GM13977 (cell line): Measurements from ENCODE around the gene ZFP36L2.

Source experiments
- DNase-seq: peaks from one replicate; pipeline ENCODE4 v3.0.0; 2012; ENCODE audit warnings: low spot score
- in situ Hi-C: fragments of 300-500 bp; cut with MboI; formaldehyde crosslinking; loops from one replicate; pipeline ENCODE4 v1.12.0; 2022; ENCODE audit warnings: low sequenced_read_pairs, low pct_unique_long_range_greater_than_20kb, mixed read lengths, inconsistent platforms; ENCODE audit not compliant: unreplicated experiment
- TF ChIP-seq, protein P1 (sequence below): IDR thresholded peaks from 2 replicates; pipeline ENCODE4 v1.5.1; 2012; ENCODE audit warnings: mild to moderate bottlenecking, control low read depth; ENCODE audit not compliant: insufficient read depth; ENCODE audit errors: extremely low read depth, missing control alignments

The ZFP36L2 gene

DNA sequence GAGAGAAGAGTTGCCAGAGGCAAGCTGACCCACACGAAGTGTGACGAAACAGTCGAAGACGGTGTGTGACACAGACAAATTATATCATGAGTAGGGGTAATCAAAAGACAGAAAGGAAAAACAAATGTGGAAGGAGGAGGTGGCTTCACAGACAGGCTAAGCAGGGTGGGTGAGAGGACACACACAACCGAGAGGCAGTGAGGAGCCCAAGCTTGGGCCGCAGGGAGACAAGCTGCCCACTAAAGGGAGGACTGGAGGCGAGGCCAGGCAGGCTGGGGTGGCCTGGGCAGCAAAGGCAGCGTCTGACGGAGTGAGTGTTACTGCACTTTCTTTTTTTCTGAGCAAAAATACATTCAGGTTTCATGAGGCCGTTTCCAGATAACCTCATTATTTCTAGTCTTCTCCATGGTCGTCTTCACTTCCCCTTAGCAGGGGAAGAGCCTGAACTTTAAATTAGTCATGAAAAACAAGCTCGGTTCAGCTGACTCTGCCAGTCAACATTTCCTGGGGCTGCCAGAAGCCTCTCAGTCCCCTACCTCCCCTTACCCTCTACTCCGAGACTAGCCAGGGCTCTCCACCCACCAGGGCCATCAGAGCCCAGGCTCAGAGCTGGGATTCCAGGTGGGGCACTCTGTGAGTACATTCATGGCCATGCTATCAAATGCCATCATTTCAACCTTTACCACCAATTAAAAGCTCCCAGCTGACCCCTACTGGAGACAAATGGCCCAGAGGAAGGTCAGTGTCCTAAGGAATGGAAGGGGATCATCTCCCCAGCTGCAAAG lies 13.8 kb upstream of the ZFP36L2 start:
- in situ Hi-C loops, result loop anchor here (25.0 kb wide), 1 partner anchor 278 kb away; no protein-coding TSS in a partner anchor
- TF ChIP-seq, protein P1, sequence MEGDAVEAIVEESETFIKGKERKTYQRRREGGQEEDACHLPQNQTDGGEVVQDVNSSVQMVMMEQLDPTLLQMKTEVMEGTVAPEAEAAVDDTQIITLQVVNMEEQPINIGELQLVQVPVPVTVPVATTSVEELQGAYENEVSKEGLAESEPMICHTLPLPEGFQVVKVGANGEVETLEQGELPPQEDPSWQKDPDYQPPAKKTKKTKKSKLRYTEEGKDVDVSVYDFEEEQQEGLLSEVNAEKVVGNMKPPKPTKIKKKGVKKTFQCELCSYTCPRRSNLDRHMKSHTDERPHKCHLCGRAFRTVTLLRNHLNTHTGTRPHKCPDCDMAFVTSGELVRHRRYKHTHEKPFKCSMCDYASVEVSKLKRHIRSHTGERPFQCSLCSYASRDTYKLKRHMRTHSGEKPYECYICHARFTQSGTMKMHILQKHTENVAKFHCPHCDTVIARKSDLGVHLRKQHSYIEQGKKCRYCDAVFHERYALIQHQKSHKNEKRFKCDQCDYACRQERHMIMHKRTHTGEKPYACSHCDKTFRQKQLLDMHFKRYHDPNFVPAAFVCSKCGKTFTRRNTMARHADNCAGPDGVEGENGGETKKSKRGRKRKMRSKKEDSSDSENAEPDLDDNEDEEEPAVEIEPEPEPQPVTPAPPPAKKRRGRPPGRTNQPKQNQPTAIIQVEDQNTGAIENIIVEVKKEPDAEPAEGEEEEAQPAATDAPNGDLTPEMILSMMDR, result peak; percentile 36
- DNase-seq, result peak; percentile 68

DNA sequence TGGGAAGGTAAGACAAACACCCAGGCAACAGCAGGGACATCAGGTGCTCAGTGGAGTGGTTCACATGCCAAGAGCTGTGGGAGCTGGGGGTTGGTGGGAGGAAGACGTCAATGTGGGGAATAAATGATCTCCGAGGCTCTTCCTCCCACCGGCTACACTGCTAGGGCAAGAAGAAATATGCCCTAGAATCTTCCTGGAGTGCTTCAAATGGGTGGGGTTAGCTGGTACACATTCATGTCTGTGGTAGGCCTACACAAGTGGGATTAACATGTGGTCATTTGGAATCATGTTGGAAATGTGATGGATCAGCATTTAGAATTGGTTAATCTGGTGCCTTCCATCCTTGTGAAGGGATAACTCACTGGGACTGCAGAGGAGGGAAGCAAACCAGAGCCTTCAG lies 12.4 kb upstream of the ZFP36L2 start:
- in situ Hi-C loops, result loop anchor here (25.0 kb wide), 1 partner anchor 277 kb away; no protein-coding TSS in a partner anchor
- TF ChIP-seq, protein P1, result no peak
- DNase-seq, result no peak

DNA sequence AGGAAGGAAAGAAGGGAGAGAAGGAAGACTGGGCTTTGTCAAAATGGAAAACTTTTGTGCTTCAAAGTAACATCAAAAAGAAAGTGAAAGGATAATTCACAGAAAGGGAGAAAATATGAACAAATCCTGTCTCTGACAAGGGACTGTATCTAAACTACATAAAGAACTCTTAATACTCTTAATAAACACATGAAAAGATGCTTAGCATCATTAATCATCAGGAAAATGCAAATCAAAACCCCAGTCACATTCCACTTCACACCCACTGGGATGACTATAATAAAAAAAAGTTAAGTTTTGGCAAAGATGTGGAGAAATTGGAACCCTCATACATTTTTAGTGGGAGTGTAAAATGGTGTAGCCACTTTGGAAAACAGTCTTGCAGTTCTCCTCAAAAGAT lies 11.8 kb upstream of the ZFP36L2 start:
- TF ChIP-seq, protein P1, result no peak
- in situ Hi-C loops, result loop anchor here (25.0 kb wide), 1 partner anchor 276 kb away; no protein-coding TSS in a partner anchor
- DNase-seq, result no peak

DNA sequence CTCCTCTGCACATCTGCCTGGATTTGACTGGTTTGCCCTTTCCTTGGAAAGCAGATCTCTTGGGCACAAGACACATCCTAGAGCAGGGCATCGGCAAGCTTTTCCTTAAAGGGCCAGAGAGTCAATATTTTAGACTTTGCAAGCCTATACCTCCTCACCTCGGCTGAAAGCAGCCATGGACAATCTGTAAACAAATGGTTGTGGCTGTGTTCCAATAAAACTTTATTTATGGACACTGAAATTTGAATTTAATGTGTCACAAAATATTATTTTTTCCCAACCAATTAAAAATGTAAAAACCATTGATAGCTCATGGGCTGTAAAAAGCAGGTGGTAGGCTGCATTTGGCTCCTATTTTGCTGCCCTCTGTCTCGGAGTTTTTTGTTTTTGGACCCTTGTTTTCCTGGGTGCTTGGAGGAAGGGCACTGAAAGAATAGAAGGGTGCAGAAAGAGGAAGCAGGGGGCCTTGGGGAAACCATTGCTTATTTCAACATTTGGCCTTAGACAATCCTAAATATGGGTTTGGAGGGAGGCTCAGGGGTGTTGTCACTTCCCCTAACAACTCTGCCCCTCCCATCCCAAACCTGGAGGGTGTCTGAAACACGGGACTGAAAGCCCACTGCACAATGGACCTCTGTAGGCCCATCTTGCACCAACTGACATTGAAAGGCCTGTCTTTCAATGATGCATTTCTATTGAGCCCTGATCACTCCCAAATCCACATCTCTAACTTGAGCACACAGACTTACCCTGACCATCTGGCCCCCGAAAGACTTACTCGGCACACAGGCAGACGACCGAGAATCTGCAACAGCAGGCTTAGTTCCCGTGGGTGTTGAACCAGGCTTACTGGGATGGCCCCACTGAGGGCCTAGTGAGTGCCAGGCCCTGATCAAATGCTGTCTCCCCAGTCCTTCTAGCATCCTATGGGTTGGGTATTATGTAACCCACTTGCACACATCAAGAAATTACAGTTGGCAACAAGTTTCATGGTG lies 7.1 kb upstream of the ZFP36L2 start:
- in situ Hi-C loops, result loop anchor here (25.0 kb wide), 1 partner anchor 271 kb away; no protein-coding TSS in a partner anchor
- no peak for DNase-seq
- TF ChIP-seq, protein P1, result no peak

DNA sequence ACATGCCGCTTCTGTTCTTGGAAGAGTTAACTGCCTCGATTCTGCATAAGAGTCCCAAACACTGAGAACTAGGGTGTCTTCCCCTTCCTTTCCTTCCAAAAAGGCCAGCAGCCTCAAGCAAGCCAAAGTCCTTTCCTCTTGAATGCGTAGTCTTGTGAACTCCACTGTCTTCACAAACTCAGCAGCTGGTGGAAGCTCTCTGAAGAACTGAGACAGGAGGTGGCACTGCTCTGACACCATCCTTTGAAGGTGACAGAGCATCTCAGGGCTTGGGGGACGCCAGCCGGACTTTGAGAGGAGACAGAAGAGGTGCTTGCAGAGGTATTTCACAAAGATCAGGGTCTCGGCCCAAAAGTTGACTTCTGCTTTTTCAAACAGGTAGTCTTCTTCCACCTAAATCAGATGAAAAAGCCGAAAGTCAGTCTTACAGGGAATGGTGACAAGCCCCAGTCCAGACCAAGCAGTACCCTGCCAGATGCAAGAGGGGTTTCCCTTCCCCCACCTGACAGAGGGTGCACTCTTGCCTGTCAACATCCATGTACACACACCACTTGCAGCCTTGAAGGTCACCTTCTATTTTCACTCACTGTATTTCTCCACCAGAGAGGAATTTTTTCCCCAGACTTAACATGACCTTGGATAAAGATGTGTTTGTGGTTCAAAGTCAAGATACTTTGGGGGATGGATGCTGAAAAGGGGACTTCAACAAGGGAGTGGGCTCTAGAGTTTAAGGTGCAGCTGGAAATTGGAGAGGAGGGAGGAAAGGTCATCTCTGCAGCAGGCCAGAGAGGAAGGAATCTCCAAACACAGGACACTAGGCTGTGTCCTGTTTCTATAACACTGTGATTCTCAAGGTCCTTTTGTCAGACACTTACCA lies 4.8 kb upstream of the ZFP36L2 start:
- in situ Hi-C loops, result loop anchor here (25.0 kb wide), 1 partner anchor 269 kb away; no protein-coding TSS in a partner anchor
- TF ChIP-seq, protein P1, result no peak
- no peak for DNase-seq
